Measurements from ENCODE around the gene FNDC11. TPM values are rescaled to one million over a fixed set of nuclear protein-coding genes. Genes with fewer than 3 reads are reported as not detected.
A peak's percentile ranks its signal among the peaks of the same experiment; 100 is the strongest.

The FNDC11 gene
- total and polyA plus RNA-seq, 2 of the 13 experiments (the other 11 are each of a cell fraction or from before 2014, with no cell fraction given): 0.07 TPM; not detected in 1

GRCh38 chr20:63544241-63544957, 9.6 kb upstream of the FNDC11 start (continued):
- TF ChIP-seq ARID4A (CRISPR knock-in tag; IDR thresholded peaks at IDR 0.05; ENCODE audit: borderline replicate concordance) (peak; percentile 61), ZNF563 (CRISPR knock-in tag; IDR thresholded peaks at IDR 0.05) (no peak), HMGXB4 (CRISPR knock-in tag; IDR thresholded peaks at IDR 0.05; ENCODE audit: borderline replicate concordance in 1 of 2, low read depth in 1 of 2) (peak in 1 of 2 experiments; percentile 45; a peak in 1 of 4 replicates), ATAD3A (CRISPR knock-in tag; IDR thresholded peaks at IDR 0.05) (no peak), NCOA2 (CRISPR knock-in tag; IDR thresholded peaks at IDR 0.05) (no peak), FOSL1 (CRISPR knock-in tag; IDR thresholded peaks at IDR 0.05; ENCODE audit: borderline replicate concordance) (no peak), ZFP90 (CRISPR knock-in tag; IDR thresholded peaks at IDR 0.05; ENCODE audit: borderline replicate concordance) (no peak), ZNF317 (CRISPR knock-in tag; IDR thresholded peaks at IDR 0.05) (no peak), ZNF775 (CRISPR knock-in tag; IDR thresholded peaks at IDR 0.05; ENCODE audit: borderline replicate concordance) (no peak), NFIB (CRISPR knock-in tag; IDR thresholded peaks at IDR 0.05; ENCODE audit: borderline replicate concordance) (peak; percentile 78; the same call in 1 of the 2 replicates), NONO (IDR thresholded peaks at IDR 0.05) (no peak), NONO (CRISPR knock-in tag; conservative IDR thresholded peaks at IDR 0.05) (peak; percentile 56), SMARCE1 (IDR thresholded peaks at IDR 0.05; ENCODE audit: borderline replicate concordance) (no peak), HNRNPUL1 (IDR thresholded peaks at IDR 0.05; ENCODE audit: low read depth, low read length) (no peak), ZIK1 (CRISPR knock-in tag; IDR thresholded peaks at IDR 0.05; ENCODE audit: borderline replicate concordance, low read depth) (no peak), ZNF720 (CRISPR knock-in tag; IDR thresholded peaks at IDR 0.05) (no peak), ZNF101 (CRISPR knock-in tag; IDR thresholded peaks at IDR 0.05; ENCODE audit: borderline replicate concordance, low read depth) (no peak), E2F1 (CRISPR knock-in tag; IDR thresholded peaks at IDR 0.05) (no peak), SKI (IDR thresholded peaks at IDR 0.05; ENCODE audit: partially characterized antibody) (no peak), FOXK2 (IDR thresholded peaks at IDR 0.05) (no peak), RBM39 (IDR thresholded peaks at IDR 0.05; ENCODE audit: low read depth, low read length, poor library complexity, severe bottlenecking) (no peak), BHLHE40 (IDR thresholded peaks at IDR 0.05; ENCODE audit: low read length) (no peak), EZH2 (conservative IDR thresholded peaks at IDR 0.05; ENCODE audit: low read depth, low read length) (no peak)

All from HepG2 (cell line).